HepG2 (cell line): ENCODE data around the gene CLDND2. TPM values are rescaled to one million over a fixed set of nuclear protein-coding genes. Genes with fewer than 3 reads are reported as not detected.

Experiments
- AGO1 ChIP-seq: fragments of 200-400 bp; formaldehyde crosslinking; IDR thresholded peaks from 2 replicates; pipeline ENCODE4 v1.6.1; 2017; ENCODE audit warnings: mild to moderate bottlenecking, low read depth, low read length, moderate library complexity; ENCODE audit not compliant: poor library complexity, severe bottlenecking
- CAMTA2 ChIP-seq: sonication (generic); formaldehyde crosslinking; IDR thresholded peaks from 2 replicates; pipeline ENCODE4 v1.4.0; 2020; ENCODE audit warnings: mild to moderate bottlenecking, missing genetic modification reagents, borderline replicate concordance
- CC2D1A ChIP-seq: sonication (generic); formaldehyde crosslinking; IDR thresholded peaks from 2 replicates; pipeline ENCODE4 v1.8.1; 2023; ENCODE audit warnings: mild to moderate bottlenecking, missing genetic modification reagents
- CCAR2 ChIP-seq: fragments of 200-400 bp; formaldehyde crosslinking; optimal IDR thresholded peaks from 2 replicates; pipeline ENCODE3; 2018; ENCODE audit warnings: low read depth, mild to moderate bottlenecking, low read length, moderate library complexity
- DMAP1 ChIP-seq: IDR thresholded peaks from 2 replicates; pipeline ENCODE4 v1.6.1; 2016
- ETV5 ChIP-seq: IDR thresholded peaks from 2 replicates; pipeline ENCODE4 v1.6.1; 2018; ENCODE audit warnings: missing biosample characterization, missing genetic modification reagents, inconsistent platforms, borderline replicate concordance
- GPN1 ChIP-seq: sonication (generic); formaldehyde crosslinking; IDR thresholded peaks from 2 replicates; pipeline ENCODE4 v1.5.1; 2020; ENCODE audit warnings: missing genetic modification reagents, borderline replicate concordance
- KDM5A ChIP-seq: fragments of 200-600 bp; sonication (generic); IDR thresholded peaks from 2 replicates; pipeline ENCODE4 v1.7.0; 2018; ENCODE audit warnings: antibody characterized with exemption, mild to moderate bottlenecking, low read length, borderline replicate concordance
- KLF6 ChIP-seq: IDR thresholded peaks from 2 replicates; pipeline ENCODE4 v1.8.0; 2016; ENCODE audit warnings: missing biosample characterization, missing genetic modification reagents
- MAF1 ChIP-seq: sonication (generic); formaldehyde crosslinking; IDR thresholded peaks from 2 replicates; pipeline ENCODE4 v1.5.0; 2020; ENCODE audit warnings: missing genetic modification reagents, borderline replicate concordance
- MYPOP ChIP-seq: sonication (generic); formaldehyde crosslinking; IDR thresholded peaks from 2 replicates; pipeline ENCODE4 v1.8.1; 2023; ENCODE audit warnings: mild to moderate bottlenecking, moderate library complexity, missing genetic modification reagents
- NFIB ChIP-seq: sonication (generic); formaldehyde crosslinking; IDR thresholded peaks from 2 replicates; pipeline ENCODE4 v1.9.0; 2021; ENCODE audit warnings: missing genetic modification reagents, mild to moderate bottlenecking, borderline replicate concordance
- PBX3 ChIP-seq: sonication (generic); formaldehyde crosslinking; IDR thresholded peaks from 2 replicates; pipeline ENCODE4 v1.8.1; 2023; ENCODE audit warnings: missing genetic modification reagents, inconsistent platforms, borderline replicate concordance
- PHF21A ChIP-seq: sonication (generic); formaldehyde crosslinking; IDR thresholded peaks from 2 replicates; pipeline ENCODE4 v1.5.0; 2020; ENCODE audit warnings: mild to moderate bottlenecking, missing genetic modification reagents
- SIX4 ChIP-seq: sonication (generic); formaldehyde crosslinking; IDR thresholded peaks from 2 replicates; pipeline ENCODE4 v1.4.0; 2020; ENCODE audit warnings: missing genetic modification reagents
- SMARCE1 ChIP-seq: fragments of 450-650 bp; IDR thresholded peaks from 2 replicates; pipeline ENCODE4 v1.6.1; 2017; ENCODE audit warnings: borderline replicate concordance
- SMYD3 ChIP-seq: sonication (generic); formaldehyde crosslinking; IDR thresholded peaks from 2 replicates; pipeline ENCODE4 v1.8.1; 2023; ENCODE audit warnings: mild to moderate bottlenecking, missing genetic modification reagents
- TOE1 ChIP-seq: sonication (generic); formaldehyde crosslinking; IDR thresholded peaks from 2 replicates; pipeline ENCODE4 v1.4.0; 2020; ENCODE audit warnings: mild to moderate bottlenecking, missing genetic modification reagents
- ZEB1 ChIP-seq: IDR thresholded peaks from 2 replicates; pipeline ENCODE4 v1.6.1; 2012; ENCODE audit warnings: mild to moderate bottlenecking, low read depth, inconsistent platforms; ENCODE audit not compliant: insufficient replicate concordance
- ZFP36L1 ChIP-seq: sonication (generic); formaldehyde crosslinking; IDR thresholded peaks from 2 replicates; pipeline ENCODE4 v1.8.0; 2022; ENCODE audit warnings: mild to moderate bottlenecking, missing genetic modification reagents, moderate library complexity
- ZHX1 ChIP-seq: sonication (generic); formaldehyde crosslinking; IDR thresholded peaks from 2 replicates; pipeline ENCODE4 v1.8.1; 2022; ENCODE audit warnings: low read depth, mild to moderate bottlenecking, missing genetic modification reagents
- ZNF431 ChIP-seq: sonication (generic); formaldehyde crosslinking; IDR thresholded peaks from 2 replicates; pipeline ENCODE4 v1.9.0; 2022; ENCODE audit warnings: missing genetic modification reagents, low read depth, mild to moderate bottlenecking, borderline replicate concordance
- ZNF512B ChIP-seq: sonication (generic); formaldehyde crosslinking; IDR thresholded peaks from 2 replicates; pipeline ENCODE4 v1.5.1; 2020; ENCODE audit warnings: missing genetic modification reagents, mild to moderate bottlenecking, borderline replicate concordance
- ZNF709 ChIP-seq: sonication (generic); formaldehyde crosslinking; IDR thresholded peaks from 2 replicates; pipeline ENCODE4 v1.5.0; 2020; ENCODE audit warnings: mild to moderate bottlenecking, missing genetic modification reagents
- polyA plus RNA-seq, 8 experiments: library from polyadenylated mRNA; depleted of rRNA in 3 of 8; stranded (reverse) in 7 of 8; unstranded in 1 of 8; fragments of >200 nt; fragmentation: Illumina TruSeq in 4 of 8; extraction: Trizol in 4 of 8; gene quantifications; 2 replicates each; pipeline versions ENCODE4 v1.2.1 to v1.2.3, GENCODE V29; 2011 to 2016; ENCODE audit warnings: low read depth in 4 of 8, missing spikeins in 1 of 8, mixed read lengths in 1 of 8; ENCODE audit not compliant: insufficient read depth in 1 of 8
- total RNA-seq, 5 experiments: library from RNA; depleted of rRNA; stranded (reverse); fragments of >200 nt; fragmentation: Illumina TruSeq; extraction: Trizol; gene quantifications; 2 replicates each; pipeline ENCODE4 v1.2.3, GENCODE V29; 2016; ENCODE audit warnings: low read depth in 1 of 5

Gene CLDND2
- total and polyA plus RNA-seq, 2 of the 13 experiments (the other 11 are each of a cell fraction or from before 2014, with no cell fraction given): 0.84 to 1.8 TPM

- TF ChIP-seq SMYD3 (CRISPR knock-in tag) (no peak; the same call in 1 of the 2 replicates), ZFP36L1 (no peak; the same call in 1 of the 2 replicates), ZHX1 (CRISPR knock-in tag) (no peak; the same call in 1 of the 2 replicates), PBX3 (CRISPR knock-in tag) (no peak), PHF21A (CRISPR knock-in tag) (no peak; the same call in 1 of the 2 replicates), ETV5 (CRISPR knock-in tag) (no peak), CAMTA2 (no peak), CC2D1A (CRISPR knock-in tag) (no peak), KLF6 (CRISPR knock-in tag) (no peak), ZEB1 (no peak), SMARCE1 (no peak), TOE1 (CRISPR knock-in tag) (no peak), CCAR2 (no peak), MYPOP (CRISPR knock-in tag) (no peak), MAF1 (no peak), ZNF709 (CRISPR knock-in tag) (no peak; the same call in 1 of the 2 replicates), ZNF512B (CRISPR knock-in tag) (no peak), SIX4 (CRISPR knock-in tag) (no peak), AGO1 (no peak), DMAP1 (peak; percentile 8; the same call in 1 of the 2 replicates), ZNF431 (CRISPR knock-in tag) (no peak), GPN1 (CRISPR knock-in tag) (no peak), KDM5A (no peak), NFIB (no peak)
Observed at GRCh38 chr19:51365965-51366388, 2.8 kb downstream of the CLDND2 start, which contains the start of gene ETFB (continued).
